HG02973 (cell line): ENCODE results near the gene PEX11B.
A peak's percentile ranks its signal among the peaks of the same experiment; 100 is the strongest.

Experiments
- ATAC-seq: cut with Tn5 transposase; IDR thresholded peaks from one replicate; pipeline ENCODE4 v1.9.1; 2021; ENCODE audit warnings: moderate library complexity; ENCODE audit not compliant: unreplicated experiment

The PEX11B gene

GRCh38 chr1:145912128-145912641 lies 6.3 kb downstream of the PEX11B start:
- ATAC-seq: no peak

GRCh38 chr1:145908653-145909052 lies 9.9 kb downstream of the PEX11B start:
- ATAC-seq: no peak

- ATAC-seq: no peak
Observed at GRCh38 chr1:145906954-145907753, 11.4 kb downstream of the PEX11B start.

GRCh38 chr1:145901312-145902021 lies 17.1 kb downstream of the PEX11B start:
- no peak for ATAC-seq

GRCh38 chr1:145898756-145899155 lies 19.8 kb downstream of the PEX11B start:
- ATAC-seq: no peak

GRCh38 chr1:145897969-145898368 lies 20.5 kb downstream of the PEX11B start:
- no peak for ATAC-seq

- ATAC-seq: no peak
Observed at GRCh38 chr1:145895471-145895870, 23.0 kb downstream of the PEX11B start.

- no peak for ATAC-seq
Observed at GRCh38 chr1:145893306-145894055, 25.0 kb downstream of the PEX11B start.

- no peak for ATAC-seq
Observed at GRCh38 chr1:145892486-145893087, 25.9 kb downstream of the PEX11B start.

- ATAC-seq: no peak
Observed at GRCh38 chr1:145891587-145892485, 26.7 kb downstream of the PEX11B start.

- no peak for ATAC-seq
Observed at GRCh38 chr1:145891143-145891542, 27.4 kb downstream of the PEX11B start.

- no peak for ATAC-seq
Observed at GRCh38 chr1:145889722-145890121, 28.8 kb downstream of the PEX11B start.

GRCh38 chr1:145887631-145888030 lies 30.9 kb downstream of the PEX11B start:
- no peak for ATAC-seq

- no peak for ATAC-seq
Observed at GRCh38 chr1:145886816-145887215, 31.7 kb downstream of the PEX11B start.

GRCh38 chr1:145886390-145886789 lies 32.1 kb downstream of the PEX11B start:
- ATAC-seq: no peak

GRCh38 chr1:145885738-145886287 lies 32.7 kb downstream of the PEX11B start, which contains the start of gene ANKRD35:
TSS of gene ANKRD35 (minus strand) at chr1:145885866. CDS start at chr1:145885758, 108 bp downstream.
- peak; percentile 98 for ATAC-seq

- ATAC-seq: no peak
Observed at GRCh38 chr1:145884675-145885074, 33.8 kb downstream of the PEX11B start.

- ATAC-seq: no peak
Observed at GRCh38 chr1:145879775-145880174, 38.7 kb downstream of the PEX11B start.

GRCh38 chr1:145878724-145879123 lies 39.8 kb downstream of the PEX11B start:
- no peak for ATAC-seq
